B cell (primary cell): Measurements from ENCODE around the gene PARS2. TPM values are rescaled to one million over a fixed set of nuclear protein-coding genes. Genes with fewer than 3 reads are reported as not detected.

Source experiments
- ATAC-seq: fragments of 200-7000 bp; cut with Tn5 transposase; one replicate; pipeline ENCODE4 v1.10.0; 2021; ENCODE audit warnings: low read depth, mild to moderate bottlenecking, moderate number of reproducible peaks, moderate library complexity
- CTCF ChIA-PET: fragments of 350-600 bp; sonication (Branson Sonifier 250); formaldehyde crosslinking; loops from one replicate; lab custom pipeline; 2021; ENCODE audit warnings: antibody characterized with exemption, inconsistent platforms; lab: Charles Lee
- POLR2A ChIA-PET: fragments of 350-600 bp; sonication (Branson Sonifier 250); formaldehyde crosslinking; loops from one replicate; lab custom pipeline; 2021; ENCODE audit warnings: antibody characterized with exemption; lab: Charles Lee
- DNase-seq: peaks from one replicate; pipeline ENCODE4 v3.0.0; 2013
- H2AFZ ChIP-seq: 2 replicates; pipeline ENCODE4 v1.6.1; 2012; ENCODE audit warnings: mild to moderate bottlenecking, low read depth, low read length; ENCODE audit not compliant: insufficient read depth, poor library complexity, severe bottlenecking
- H3K27ac ChIP-seq, 2 donors: 1 replicate in 1 of 2; 2 replicates in 1 of 2; pipeline ENCODE4 v1.5.1; 2012 to 2013; ENCODE audit warnings: low read length in 2 of 2, mild to moderate bottlenecking in 2 of 2, moderate library complexity in 1 of 2
- H3K27me3 ChIP-seq, 4 experiments: fragments of 200-600 bp in 1 of 4; sonication (generic) in 1 of 4; replicated peaks in 1 of 4; 1 replicate in 2 of 4; 2 replicates in 2 of 4; pipeline versions ENCODE4 v1.6.1 to v1.7.0; 2013 to 2016; ENCODE audit warnings: low read length in 3 of 4, mild to moderate bottlenecking in 2 of 4, mixed read lengths in 1 of 4, moderate library complexity in 1 of 4; ENCODE audit not compliant: insufficient read depth in 4 of 4, control insufficient read depth in 3 of 4; ENCODE audit errors: control extremely low read depth in 1 of 4
- H3K36me3 ChIP-seq, 2 experiments: replicated peaks in 1 of 2; 1 replicate in 1 of 2; 2 replicates in 1 of 2; pipeline versions ENCODE4 v1.6.1 to v1.7.1; 2013; ENCODE audit warnings: low read length in 1 of 2; ENCODE audit not compliant: insufficient read depth in 2 of 2, control insufficient read depth in 1 of 2; ENCODE audit errors: control extremely low read depth in 1 of 2, extremely low read depth in 1 of 2
- H3K4me1 ChIP-seq, 2 donors: fragments of 200-600 bp in 1 of 2; sonication (generic) in 1 of 2; 1 replicate in 1 of 2; 2 replicates in 1 of 2; pipeline versions ENCODE4 v1.5.1 to v1.6.1; 2013 to 2017; ENCODE audit warnings: low read length in 2 of 2; ENCODE audit not compliant: control insufficient read depth in 2 of 2, insufficient read depth in 2 of 2
- H3K4me2 ChIP-seq: replicated peaks from 2 replicates; pipeline ENCODE3; 2012; ENCODE audit warnings: mild to moderate bottlenecking, low read depth, low read length; ENCODE audit not compliant: poor library complexity, severe bottlenecking
- H3K4me3 ChIP-seq, 5 experiments: fragments of 200-600 bp in 1 of 5; sonication (generic) in 1 of 5; 1 replicate in 3 of 5; 2 replicates in 2 of 5; pipeline versions ENCODE4 v1.5.1 to v1.7.0; 2011 to 2016; ENCODE audit warnings: low read length in 4 of 5, mild to moderate bottlenecking in 4 of 5, low read depth in 2 of 5, control low read depth in 1 of 5, moderate library complexity in 1 of 5; ENCODE audit not compliant: insufficient read depth in 1 of 5; ENCODE audit errors: control extremely low read depth in 1 of 5, extremely low read depth in 1 of 5
- H3K79me2 ChIP-seq: fragments of 200-600 bp; sonication (generic); one replicate; pipeline ENCODE4 v1.6.0; 2016; ENCODE audit warnings: low read length; ENCODE audit not compliant: control insufficient read depth, insufficient read depth
- H3K9ac ChIP-seq: fragments of 200-600 bp; sonication (generic); 2 replicates; pipeline ENCODE4 v1.6.1; 2017; ENCODE audit warnings: mild to moderate bottlenecking, low read length, moderate library complexity
- H3K9me3 ChIP-seq, 3 donors: one replicate each; pipeline versions ENCODE4 v1.6.1 to v1.7.1; 2013; ENCODE audit warnings: low read length in 2 of 3; ENCODE audit not compliant: control insufficient read depth in 2 of 3, insufficient read depth in 1 of 3; ENCODE audit errors: control extremely low read depth in 1 of 3
- H4K20me1 ChIP-seq: 2 replicates; pipeline ENCODE4 v1.6.0; 2012; ENCODE audit warnings: mild to moderate bottlenecking, low read length; ENCODE audit not compliant: insufficient read depth, control insufficient read depth, poor library complexity, severe bottlenecking
- H3K27ac Mint-ChIP-seq: one replicate; pipeline ENCODE4 v1.8.0; 2021; ENCODE audit warnings: mixed read lengths
- H3K27me3 Mint-ChIP-seq: one replicate; pipeline ENCODE4 v1.8.0; 2021; ENCODE audit warnings: mixed read lengths
- H3K4me1 Mint-ChIP-seq: one replicate; pipeline ENCODE4 v1.8.0; 2021; ENCODE audit warnings: mixed read lengths
- H3K4me3 Mint-ChIP-seq: one replicate; pipeline ENCODE4 v1.8.0; 2021; ENCODE audit warnings: mixed read lengths
- H3K9me3 Mint-ChIP-seq: one replicate; pipeline ENCODE4 v1.8.0; 2022; ENCODE audit warnings: mixed read lengths; ENCODE audit not compliant: insufficient read depth
- EZH2 ChIP-seq: IDR thresholded peaks from 2 replicates; pipeline ENCODE4 v1.6.1; 2012; ENCODE audit warnings: borderline replicate concordance, low read depth, mild to moderate bottlenecking, moderate library complexity, low read length; ENCODE audit not compliant: insufficient read depth, poor library complexity, severe bottlenecking
- WGBS: methylation state at CpG from one replicate; pipeline ENCODE4 v1.1.5; 2013; ENCODE audit warnings: missing lambda C conversion rate; ENCODE audit not compliant: insufficient coverage; 5-methylcytosine and 5-hydroxymethylcytosine counted together
- intact Hi-C: fragments of 100-400 bp; cut with micrococcal nuclease; formaldehyde crosslinking; loops from one replicate; pipeline ENCODE4 v1.10.0; 2022
- polyA plus RNA-seq: library from polyadenylated mRNA; depleted of rRNA; stranded (reverse); fragments of >200 nt; gene quantifications from 2 replicates; pipeline ENCODE4 v1.2.3, GENCODE V29; 2012
- total RNA-seq, 2 donors: library from RNA; stranded (reverse); fragments of 120-200 nt in 1 of 2; gene quantifications; 1 replicate in 1 of 2; 2 replicates in 1 of 2; pipeline versions ENCODE4 v1.2.3 to v1.2.4, GENCODE V29; 2013 to 2022
- TF ChIP-seq, protein P1 (sequence below): fragments of 200-600 bp; IDR thresholded peaks from one replicate; pipeline ENCODE4 v1.8.0; 2022; ENCODE audit warnings: antibody characterized with exemption, mild to moderate bottlenecking

The PARS2 gene
- total and polyA plus RNA-seq, 2 donors (not counting 1 experiment from before 2014, with no cell fraction given), result 1.00 to 4.9 TPM

DNA sequence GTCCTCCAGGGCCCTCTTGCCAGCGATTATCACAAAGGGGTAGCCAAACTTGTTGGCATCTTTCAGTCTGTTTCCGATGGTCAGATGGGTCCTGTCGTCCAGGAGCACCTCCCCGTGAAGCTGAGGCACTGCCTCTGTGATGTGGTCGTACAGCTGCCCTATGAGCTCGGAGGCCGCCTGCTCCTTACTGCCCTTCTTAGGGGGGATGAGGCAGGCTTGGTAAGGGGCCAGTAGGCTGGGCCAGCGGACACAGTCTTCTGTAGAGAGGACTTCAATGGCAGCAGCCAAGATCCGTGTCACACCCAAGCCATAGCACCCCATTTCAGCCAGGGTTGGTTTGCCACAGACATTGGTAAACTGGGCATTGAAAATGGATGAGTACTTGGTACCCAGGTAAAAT, 6.5 kb downstream of the PARS2 start:
- no peaks in the 10 kb centered on the region for H3K79me2 ChIP-seq
- no peaks in the 10 kb centered on the region for H3K27me3 Mint-ChIP-seq
- no peak overlapping the region for H3K9ac ChIP-seq
- 100% methylated on average over 7 of the region's 9 CpGs for WGBS
- no peak overlapping the region for H2AFZ ChIP-seq
- TF ChIP-seq, protein P1, sequence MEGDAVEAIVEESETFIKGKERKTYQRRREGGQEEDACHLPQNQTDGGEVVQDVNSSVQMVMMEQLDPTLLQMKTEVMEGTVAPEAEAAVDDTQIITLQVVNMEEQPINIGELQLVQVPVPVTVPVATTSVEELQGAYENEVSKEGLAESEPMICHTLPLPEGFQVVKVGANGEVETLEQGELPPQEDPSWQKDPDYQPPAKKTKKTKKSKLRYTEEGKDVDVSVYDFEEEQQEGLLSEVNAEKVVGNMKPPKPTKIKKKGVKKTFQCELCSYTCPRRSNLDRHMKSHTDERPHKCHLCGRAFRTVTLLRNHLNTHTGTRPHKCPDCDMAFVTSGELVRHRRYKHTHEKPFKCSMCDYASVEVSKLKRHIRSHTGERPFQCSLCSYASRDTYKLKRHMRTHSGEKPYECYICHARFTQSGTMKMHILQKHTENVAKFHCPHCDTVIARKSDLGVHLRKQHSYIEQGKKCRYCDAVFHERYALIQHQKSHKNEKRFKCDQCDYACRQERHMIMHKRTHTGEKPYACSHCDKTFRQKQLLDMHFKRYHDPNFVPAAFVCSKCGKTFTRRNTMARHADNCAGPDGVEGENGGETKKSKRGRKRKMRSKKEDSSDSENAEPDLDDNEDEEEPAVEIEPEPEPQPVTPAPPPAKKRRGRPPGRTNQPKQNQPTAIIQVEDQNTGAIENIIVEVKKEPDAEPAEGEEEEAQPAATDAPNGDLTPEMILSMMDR, result no peak
- TF ChIP-seq EZH2, result no peak
- H3K27me3 ChIP-seq, result no peaks in the 10 kb centered on the region
- H3K4me3 Mint-ChIP-seq, result no peak overlapping the region
- POLR2A ChIA-PET, result no interaction called here
- CTCF ChIA-PET, result no interaction called here
- H3K9me3 Mint-ChIP-seq, result no peaks in the 10 kb centered on the region
- no peak overlapping the region for H3K27ac ChIP-seq
- no peaks in the 10 kb centered on the region for H3K9me3 ChIP-seq
- H4K20me1 ChIP-seq, result no peaks in the 10 kb centered on the region
- intact Hi-C loops, result no loop called here
- peaks cover under 1% of the 10 kb centered on the region for H3K4me1 Mint-ChIP-seq
- no peaks in the 10 kb centered on the region for H3K4me1 ChIP-seq
- no peak overlapping the region for H3K27ac Mint-ChIP-seq
- H3K4me2 ChIP-seq, result no peak overlapping the region
- H3K4me3 ChIP-seq, result no peak overlapping the region
- ATAC-seq (no peak), DNase-seq (no peak)
- peaks cover 0 to 6% of the 10 kb centered on the region in 2 experiments for H3K36me3 ChIP-seq

DNA sequence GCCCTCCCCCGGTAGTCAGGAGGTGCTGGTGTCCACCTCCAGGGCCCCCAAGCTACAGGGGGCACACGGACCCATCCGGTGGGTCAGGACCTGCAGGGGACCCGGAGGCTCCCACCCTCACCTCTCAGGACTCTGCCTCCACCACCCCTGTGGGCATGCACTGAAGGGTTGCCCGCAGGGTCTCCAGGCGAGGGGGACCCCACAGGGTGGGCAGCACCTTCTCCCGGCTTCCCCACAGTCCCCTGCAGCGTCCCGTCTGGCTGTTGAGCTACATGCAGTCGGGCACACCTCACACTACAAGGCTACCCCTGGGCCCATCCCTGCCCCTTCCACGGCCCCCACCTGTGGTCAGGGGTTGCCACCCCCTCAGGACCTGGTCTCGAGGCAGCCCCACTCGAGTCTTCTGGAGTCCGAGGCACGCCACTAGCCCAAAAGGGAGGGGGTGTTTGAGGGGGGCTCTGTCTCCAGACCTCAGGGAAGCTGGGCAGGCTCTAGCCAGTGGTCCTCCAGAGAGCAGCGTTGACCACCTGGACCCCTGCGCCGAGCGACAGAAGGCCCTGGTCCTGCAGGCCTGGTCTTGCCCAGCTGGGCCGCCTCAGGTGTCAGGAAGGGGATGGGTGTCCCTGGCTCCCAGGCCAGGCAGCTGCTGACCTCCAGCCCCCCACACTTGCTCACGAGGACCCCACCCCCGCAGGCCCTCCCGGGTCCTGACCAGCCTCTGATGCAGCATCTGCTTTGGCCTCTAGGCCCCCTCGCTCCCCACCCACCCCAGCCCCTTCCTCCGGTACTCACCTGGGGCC, 9.6 kb downstream of the PARS2 start:
- H3K36me3 ChIP-seq, result peaks cover 0 to 6% of the 10 kb centered on the region in 2 experiments
- H3K27me3 Mint-ChIP-seq, result peaks cover 2% of the 10 kb centered on the region
- 95% methylated on average over 24 of the region's 25 CpGs for WGBS
- H3K27me3 ChIP-seq, result no peaks in the 10 kb centered on the region
- H2AFZ ChIP-seq, result no peak overlapping the region
- H3K79me2 ChIP-seq, result no peaks in the 10 kb centered on the region
- no peak overlapping the region for H3K9ac ChIP-seq
- H3K4me1 ChIP-seq, result no peaks in the 10 kb centered on the region
- ChIA-PET CTCF (no interaction called here), POLR2A (no interaction called here)
- no peak overlapping the region for H3K27ac Mint-ChIP-seq
- H4K20me1 ChIP-seq, result no peaks in the 10 kb centered on the region
- TF ChIP-seq, protein P1, result no peak
- TF ChIP-seq EZH2, result no peak
- H3K27ac ChIP-seq, result no peak overlapping the region
- H3K4me3 ChIP-seq, result no peak overlapping the region
- H3K4me3 Mint-ChIP-seq, result no peak overlapping the region
- no peaks in the 10 kb centered on the region for H3K4me1 Mint-ChIP-seq
- H3K9me3 Mint-ChIP-seq, result no peaks in the 10 kb centered on the region
- ATAC-seq (no peak), DNase-seq (no peak)
- no peaks in the 10 kb centered on the region for H3K9me3 ChIP-seq
- intact Hi-C loops, result no loop called here
- no peak overlapping the region for H3K4me2 ChIP-seq
